NCI-H446 (cell line): ENCODE measurements around the gene BBOX1.

Experiments used
- DNase-seq, 2 experiments: peaks; one replicate each; lab custom pipeline; 2025; lab: John Stamatoyannopoulos, UW

The BBOX1 gene

DNA sequence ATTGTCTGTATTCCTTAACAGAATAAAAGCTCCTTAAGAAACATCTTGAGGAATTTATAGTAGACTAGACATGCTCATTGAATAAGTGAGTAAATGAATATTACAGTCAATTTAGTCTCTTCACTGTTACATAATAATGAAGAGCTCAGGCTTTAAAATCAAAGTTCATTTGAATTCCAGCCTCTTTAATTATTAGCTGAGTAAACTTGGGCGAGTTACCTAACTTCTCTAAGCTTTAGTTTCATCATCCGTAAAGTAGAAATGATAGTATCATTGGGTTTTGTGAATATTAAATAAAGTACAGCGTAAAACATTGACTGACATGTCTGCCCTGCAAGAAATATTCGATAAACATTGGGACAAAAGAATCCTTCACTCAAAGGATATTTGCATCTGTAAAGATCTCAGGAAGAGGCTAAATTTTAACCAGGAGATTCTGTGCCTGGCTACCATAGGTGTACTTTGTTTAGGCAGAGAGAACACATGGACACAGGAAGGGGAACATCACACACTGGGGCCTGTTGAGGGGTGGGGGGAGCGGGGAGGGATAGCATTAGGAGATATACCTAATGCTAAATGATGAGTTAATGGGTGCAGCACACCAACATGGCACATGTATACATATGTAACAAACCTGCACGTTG lies 15.2 kb upstream of the BBOX1 start:
- no peak for DNase-seq

DNA sequence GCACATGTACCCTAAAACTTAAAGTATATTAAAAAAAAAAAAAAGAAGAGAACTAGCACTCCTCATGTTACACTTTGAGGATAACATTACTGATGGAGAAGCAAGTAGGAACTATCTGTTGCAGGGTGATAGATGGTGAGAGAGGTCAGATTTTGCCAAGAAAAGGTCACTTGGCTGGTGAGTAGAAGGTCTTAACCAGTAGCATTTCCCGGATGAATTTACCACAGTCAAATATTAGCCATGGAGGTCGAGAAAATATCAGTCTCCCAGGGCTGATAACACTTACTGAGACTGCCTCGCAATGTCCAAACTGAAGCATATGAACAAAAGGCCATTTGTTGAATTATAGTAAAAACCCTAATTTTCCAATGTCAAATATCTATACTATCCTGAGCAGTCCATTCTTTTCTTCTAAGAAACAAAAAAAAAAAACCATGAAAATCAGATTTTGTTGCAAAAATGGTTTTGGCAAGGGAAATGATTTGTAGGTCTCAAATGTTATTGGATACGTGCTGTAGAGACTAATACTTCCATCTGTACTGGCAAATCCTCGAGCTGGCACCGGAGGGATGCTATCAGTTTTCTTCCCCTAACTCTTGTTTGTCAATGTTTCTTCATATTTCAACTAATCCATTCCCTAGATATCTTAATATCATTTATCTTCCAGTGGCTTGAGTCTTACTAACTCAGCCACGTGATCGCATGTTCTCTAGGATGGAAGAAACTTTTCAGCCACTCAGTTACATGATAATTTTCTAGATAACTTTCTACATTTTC lies 14.5 kb upstream of the BBOX1 start:
- no peak for DNase-seq

DNA sequence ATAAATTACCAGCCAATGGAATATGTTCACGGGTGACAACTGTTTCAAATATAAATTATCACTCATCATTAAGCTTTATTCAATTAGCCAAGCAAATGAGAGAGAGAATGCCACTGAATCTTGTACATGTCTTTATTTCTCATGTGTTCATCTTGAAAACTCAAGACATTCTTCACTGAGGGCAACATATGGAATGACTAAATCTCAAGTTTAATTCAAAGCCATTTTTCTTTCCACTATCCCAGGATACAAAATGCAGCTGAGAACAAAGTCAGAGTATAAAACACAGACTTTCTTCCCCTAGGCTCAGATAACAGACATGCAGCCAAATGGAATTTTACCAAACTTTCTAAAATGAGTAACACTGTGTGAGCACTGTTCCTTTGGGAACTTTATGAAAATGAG lies 12.1 kb upstream of the BBOX1 start:
- peak in 1 of 2 experiments; percentile 50 for DNase-seq

DNA sequence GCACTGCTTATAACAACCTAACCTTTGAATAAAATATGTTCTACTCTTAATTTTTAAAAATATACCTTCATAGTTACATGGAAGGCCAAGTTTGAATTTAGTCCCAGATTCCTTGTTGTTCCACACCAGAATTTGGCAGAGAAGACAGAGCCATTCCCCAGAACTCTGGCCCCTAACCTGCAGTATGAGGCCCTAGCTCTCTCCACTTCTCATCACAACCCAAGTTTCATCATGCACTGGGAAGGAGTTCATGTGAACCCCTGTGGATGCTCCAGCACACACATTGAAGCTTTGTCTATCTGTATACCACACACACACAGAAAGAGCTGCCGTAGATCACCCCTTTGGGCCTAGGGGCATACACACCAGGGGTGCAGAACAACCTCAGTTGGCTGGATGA lies 10.6 kb upstream of the BBOX1 start:
- DNase-seq: no peak

DNA sequence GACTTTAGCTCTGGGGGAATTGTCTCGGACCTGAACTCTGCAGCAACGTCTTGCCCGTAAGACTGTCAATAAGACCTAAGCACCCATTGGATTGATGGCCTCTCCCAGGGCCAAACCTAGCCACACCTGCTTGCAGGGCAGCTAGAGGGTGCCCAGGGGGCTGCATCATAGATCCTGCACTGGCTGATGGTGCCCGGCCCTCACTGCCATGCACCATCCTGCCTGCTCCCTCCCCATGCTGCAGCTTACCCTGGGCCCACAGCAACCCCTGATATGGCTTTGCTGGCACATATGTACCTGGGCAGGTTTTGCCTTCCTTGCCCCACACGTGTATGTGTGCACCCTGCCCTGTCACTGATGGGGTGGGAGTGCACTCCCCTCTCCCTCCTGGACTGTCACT lies 8.9 kb upstream of the BBOX1 start:
- DNase-seq: no peak

DNA sequence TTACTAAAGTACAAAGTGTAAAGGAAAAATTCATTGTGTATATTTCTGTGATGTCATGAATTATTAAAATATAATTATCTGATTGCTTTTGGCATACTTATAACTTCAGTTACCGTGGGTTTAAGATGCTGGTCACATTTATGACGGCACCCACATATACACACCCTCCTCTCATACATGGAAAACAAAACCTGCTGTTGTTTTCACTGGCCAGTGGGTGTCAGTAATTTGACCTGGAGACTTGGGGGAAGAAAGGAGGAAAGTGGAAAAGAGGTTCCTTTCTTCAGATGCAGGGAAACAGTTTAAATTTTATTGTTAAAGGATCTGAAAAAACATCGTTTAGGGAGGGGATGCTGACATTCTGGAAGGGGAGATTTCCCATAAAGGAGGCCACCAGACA lies 742 bp upstream of the BBOX1 start:
- DNase-seq: no peak

DNA sequence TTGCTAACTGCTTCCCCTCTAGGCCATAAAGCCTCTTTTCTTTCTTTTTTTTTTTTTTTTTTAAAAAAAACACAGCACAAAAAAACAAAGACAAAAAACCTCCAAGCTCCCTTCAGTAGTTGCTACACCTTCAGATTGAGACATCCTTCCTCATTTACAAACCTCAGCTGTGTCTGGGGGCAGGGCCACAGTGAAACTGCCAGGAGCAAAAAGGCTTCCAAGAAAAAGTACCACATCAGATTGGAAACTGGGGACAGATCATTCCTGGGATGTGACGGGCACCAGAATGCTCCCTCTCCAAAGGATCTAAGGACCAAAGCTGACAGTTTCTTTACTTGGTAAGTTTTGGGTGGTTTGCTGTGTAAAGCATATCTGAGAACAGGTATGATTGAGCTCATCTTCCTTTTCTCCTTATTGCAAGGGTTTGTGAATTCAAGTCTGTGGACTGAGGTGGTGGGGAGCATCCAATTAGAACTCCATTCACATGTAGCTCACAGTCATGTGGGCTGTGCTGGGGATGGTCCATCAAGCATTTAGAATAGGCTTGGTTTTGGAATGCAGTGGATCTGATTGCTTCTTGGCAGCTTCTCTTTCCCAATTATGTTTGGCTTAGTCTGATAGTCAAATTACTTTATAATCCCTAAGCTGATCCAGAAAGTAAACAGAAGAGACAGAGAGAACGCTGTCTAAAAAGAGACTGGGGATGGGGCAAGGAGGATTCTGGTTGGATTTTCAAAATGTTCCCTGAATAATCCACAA lies 705 bp downstream of the BBOX1 start:
- DNase-seq: peak in 1 of 2 experiments; percentile 47

DNA sequence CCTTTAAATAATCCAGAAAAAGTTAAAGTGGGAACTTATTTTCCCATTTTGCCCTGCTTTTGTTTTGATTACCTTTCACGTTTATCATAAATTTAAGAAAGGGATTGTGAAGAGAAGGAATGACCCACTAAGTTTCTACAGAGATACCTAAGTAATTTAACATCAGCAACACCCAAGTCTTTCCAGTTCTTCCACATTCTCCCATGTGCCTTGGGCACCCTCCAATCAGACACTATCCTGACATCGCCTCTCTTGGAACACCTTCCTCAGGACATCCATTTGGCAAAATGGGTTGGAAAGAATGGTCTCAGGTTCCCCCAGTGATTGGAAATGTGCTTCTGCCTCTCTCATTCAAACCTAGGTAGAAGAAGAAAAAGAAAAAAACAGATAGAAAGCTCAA lies 6.3 kb downstream of the BBOX1 start:
- DNase-seq: no peak

DNA sequence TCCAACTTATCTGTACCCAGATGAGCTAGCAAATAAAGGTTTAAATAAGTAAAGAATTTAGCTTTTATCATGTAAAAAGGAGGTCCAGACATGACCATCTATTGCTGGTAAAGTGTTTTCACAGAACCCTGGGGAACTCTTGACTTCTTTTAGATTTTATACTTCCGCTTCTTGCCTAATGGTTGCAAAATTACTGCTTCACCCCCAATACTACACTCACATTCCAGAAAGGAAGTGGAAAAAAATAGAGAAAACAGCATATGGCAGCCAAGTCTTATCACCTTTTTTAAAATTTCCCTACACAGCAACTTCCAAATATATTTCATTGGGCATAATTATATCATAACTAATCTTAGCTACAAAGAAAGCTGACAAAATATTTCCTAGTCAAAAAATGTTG lies 12.1 kb downstream of the BBOX1 start:
- no peak for DNase-seq

DNA sequence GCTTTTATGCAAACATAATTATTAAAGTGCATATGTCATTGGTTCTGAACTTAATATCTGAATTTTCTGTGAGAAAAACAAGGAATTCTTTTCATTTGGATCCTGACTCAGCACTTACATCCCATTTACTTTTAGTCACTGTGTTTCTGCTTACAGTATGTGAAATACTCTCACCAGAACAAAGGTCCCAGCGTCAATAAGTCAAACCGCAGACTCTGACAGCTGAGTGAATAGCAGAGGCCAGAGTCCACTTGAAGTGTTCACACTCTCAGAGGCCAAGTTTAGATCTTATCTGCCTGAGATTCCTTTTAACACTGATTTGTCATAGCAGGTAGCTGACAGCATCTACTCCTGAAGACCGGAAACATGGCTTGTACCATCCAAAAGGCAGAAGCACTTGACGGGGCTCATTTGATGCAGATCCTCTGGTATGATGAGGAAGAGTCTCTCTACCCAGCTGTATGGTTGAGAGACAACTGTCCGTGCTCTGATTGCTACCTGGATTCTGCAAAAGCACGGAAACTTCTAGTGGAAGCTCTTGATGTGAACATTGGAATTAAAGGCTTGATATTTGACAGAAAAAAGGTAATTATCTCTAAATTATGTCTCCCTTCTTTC lies 14.6 kb downstream of the BBOX1 start:
- no peak for DNase-seq

DNA sequence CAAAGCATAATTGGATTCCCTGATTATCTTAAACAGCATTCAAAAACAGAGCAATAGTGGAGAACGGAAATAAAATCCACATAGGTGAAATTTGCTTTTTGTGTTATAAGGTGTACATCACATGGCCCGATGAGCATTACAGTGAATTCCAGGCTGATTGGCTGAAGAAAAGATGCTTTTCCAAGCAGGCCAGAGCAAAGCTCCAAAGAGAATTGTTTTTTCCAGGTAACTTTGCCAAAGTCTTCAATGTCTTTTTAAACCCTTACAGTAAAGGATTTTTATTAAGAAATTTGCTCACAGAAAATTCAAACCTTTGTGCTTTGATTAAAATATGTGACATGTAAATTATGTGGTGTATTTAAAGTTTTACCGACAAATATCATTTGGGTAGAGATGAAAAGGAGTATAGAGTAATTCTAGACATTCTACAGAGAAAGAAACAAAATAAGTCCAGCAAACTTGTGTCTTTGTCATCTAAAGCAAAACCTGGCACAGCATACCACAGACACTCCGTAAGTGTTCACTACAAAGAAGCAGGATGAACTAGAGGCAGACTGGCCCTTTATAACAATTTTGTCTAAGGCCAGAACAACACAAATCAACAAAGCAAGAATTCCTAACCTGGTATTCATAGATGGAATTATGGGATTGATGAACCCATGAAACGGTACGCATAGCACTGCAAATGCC lies 16.6 kb downstream of the BBOX1 start:
- no peak for DNase-seq

DNA sequence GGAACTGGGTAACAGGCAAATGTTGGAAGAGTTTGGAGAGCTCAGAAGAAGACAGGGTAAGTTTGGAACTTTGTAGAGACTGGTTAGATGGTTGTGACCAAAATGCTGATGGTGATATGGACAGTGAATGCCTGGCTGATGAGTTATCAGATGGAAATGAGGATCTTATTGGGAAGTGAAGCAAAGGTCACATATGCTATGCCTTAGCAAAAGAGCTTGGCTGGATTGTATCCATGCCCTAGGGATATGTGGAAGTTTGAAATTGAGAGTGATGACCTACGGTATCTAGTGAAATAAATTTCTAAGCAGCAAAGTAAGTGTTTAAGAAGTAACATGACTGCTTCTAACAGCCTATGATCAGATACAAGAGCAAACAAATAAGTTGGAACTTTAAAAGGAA lies 17.8 kb downstream of the BBOX1 start:
- DNase-seq: no peak

DNA sequence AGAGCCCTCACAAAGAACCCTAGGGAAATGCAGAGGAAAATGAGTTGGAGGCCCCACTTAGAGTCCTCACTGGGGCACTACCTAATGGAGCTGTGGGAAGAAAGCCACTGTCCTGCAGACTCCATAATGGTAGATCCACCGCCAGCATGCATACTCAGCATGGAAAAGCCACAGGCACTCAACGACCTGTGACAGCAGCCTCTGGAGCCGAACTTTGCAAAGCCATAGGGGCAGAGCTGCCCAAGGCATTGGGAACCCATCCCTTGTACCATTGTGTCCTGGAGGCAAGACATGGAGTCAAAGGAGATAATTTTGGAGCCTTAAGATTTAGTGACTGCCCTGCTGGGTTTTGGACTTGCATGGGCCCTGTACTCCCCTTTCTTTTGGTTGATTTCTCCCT lies 18.8 kb downstream of the BBOX1 start:
- DNase-seq: no peak

DNA sequence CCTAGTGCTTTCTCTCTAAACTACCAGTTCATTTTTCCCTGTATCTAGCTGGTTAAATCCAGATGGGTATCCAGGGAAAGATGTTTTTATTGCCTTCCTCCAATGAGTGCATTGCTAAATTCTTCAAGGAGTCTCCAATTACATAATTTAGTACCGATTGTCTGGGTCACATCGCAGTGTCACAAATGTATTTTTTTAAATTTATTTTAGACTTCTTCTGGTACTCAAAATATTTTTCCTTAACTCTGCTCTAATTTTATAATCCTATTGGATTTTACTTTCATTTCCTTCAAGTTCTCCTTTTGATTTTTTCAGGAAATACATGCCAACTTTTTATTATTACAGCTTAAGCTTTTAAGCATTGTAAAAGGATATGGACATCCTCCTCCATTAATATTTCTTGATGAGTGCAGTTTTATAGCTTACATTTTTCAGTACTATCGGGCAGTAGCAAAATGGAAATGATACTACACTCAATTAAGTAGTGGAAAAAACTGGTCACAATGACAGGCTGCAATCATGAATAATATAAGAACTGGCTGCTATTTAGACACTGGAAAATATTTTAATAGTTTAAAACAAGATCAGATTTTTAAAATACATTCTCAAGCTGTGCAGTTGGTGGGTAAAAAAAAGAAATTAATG lies 20.3 kb downstream of the BBOX1 start:
- DNase-seq: no peak

DNA sequence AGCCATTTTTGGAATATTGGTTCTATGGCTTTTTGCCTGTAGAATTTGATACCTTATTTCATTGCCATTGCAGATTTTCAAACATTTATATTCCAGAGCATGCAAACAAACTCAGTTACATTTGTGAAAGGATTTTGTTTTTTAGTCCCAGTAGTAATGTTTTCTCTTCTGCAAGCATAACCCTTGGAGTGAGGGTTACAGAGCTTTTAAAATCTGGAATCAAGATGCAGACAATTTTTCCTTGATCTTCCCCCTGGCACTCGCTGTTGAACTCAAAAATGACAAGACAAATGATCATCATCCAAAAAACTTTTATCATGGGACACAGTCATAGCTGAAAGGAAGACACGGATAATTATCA lies 20.8 kb downstream of the BBOX1 start:
- no peak for DNase-seq

DNA sequence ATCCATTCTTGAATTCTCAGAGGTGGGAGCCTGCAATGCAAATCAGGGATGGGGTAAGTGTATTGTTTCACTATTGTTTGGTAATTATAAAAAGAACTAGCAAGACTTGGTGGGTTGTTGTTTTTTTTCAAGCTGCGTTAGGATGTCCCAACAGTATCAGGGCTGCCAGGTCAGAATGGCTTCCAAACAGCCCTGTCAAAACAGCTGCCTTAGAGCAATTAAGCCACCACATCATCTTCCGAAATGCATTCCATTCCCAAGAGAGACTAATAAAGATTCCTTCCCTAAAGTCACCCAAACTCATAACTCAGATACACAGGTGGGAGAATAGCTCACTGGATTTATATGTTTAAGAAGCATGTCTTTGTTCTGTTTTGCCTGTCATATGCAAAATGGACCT lies 23.5 kb downstream of the BBOX1 start:
- DNase-seq: no peak

DNA sequence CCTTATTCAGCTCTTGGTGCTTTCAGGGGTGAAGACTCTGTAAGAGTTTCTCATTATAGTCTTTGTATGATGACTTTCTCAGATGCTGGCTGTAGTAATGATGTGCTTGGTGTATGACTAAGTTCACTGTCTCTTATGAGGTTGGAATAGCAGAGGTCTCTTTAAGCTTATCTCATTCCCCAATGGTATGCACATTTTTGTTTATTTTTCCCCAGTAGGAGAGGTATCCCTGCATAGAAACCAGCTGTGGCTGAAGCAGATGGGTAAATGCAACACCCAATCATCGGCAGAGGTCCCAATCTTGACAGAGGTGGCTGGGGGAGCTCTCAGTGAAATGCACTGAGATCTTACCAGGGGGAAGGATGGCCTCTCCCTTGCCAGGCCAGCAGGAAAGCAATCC lies 34.6 kb downstream of the BBOX1 start:
- no peak for DNase-seq

DNA sequence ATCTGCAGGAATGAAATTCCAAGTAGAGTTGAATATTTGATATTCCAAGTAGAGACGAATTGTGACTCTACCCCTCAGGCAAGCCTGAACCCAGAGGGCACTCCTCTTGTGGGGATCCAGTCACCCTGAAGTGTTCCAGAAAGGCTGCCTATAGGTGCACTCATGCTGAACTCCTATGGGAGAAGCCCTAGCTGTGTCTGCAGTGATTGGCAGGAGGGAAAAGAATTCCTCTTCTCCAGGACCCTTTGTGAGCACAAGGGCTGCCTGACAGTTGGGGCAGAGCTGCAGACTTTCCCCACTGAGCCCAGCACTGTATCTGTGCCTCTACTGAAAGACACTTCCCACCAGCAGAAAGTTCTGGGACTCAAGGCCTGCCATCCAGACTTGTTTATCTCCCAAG lies 35.0 kb downstream of the BBOX1 start:
- DNase-seq: no peak

DNA sequence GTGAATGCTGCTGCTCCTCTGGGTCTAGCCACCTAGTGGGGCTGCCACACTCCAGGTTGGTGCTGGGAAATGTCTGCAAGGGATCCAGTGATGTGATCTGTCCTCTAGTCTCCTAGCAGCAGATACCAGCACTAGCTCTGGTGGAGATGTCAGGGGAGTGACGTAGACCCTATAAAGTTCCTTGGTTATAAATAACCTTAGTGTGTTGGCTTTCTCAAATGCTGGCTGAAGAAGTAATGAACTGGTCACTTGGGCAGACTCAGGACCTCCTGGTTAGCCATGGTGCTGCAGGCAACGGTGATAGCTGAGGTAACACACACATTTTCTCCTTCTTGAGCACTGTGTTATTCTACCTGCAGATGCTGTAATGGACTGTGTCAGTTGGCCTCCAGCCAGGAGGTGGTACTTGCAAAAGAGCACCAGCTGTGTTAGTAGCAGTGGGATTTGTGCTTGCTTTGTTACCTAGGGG lies 35.5 kb downstream of the BBOX1 start:
- no peak for DNase-seq

DNA sequence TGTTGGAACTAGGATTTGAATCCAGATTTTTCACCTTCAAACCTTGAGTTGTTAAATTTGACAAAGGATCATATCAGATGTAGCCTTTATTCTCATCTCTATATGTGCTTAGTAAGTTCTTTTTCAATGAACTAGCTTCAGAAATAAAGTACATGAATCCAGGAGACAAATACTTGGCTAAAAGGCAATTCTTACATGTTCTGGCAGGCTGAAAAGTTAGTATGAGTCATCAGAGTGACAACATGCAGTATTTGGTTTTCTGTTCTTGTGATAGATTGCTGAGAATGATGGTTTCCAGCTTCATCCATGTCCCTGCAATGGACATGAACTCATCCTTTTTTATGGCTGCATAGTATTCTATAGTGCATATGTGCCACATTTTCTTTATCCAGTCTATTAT lies 40.4 kb downstream of the BBOX1 start:
- no peak for DNase-seq

DNA sequence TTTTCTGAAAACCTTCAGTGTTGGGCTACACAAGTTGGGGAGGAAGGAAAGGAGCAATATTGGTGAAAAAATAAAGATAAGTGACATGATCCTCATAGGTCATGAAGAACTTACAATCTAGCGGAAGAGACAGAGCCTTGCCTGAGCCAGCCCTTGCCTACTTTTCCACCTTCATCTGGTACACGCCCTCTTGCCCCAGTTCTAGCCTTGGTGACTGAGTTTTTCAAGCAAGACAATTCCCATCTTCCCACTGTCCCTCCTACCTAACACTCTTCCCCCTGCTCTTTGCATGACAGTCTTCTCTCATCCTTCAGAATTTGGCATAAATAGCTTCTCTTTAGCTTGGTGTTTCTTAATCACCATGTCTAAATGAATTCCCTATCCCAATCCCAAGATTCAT lies 42.6 kb downstream of the BBOX1 start:
- no peak for DNase-seq

DNA sequence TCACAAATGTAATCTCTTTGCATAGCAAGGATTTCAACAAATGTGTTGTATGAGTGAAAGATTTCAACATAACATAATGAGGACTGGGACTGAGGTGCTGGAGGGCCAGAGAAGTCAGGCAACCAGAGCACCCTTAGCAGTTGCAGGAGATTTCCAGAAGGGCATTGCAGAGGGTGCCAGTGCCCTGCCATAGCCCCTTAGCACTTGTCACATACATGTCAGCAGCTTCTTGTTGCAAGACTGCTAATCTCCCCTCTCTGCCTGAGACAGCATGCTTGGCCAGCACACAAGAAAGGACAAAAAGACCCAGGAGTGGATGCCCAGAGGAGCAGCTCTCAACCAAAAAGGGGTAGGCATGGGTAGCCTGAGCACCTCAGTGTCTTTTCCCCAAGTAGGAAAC lies 43.2 kb downstream of the BBOX1 start:
- no peak for DNase-seq
